Bronchial epithelial cell (primary cell): ENCODE results near the gene FOXO6. TPM values are rescaled to one million over a fixed set of nuclear protein-coding genes. Genes with fewer than 3 reads are reported as not detected.

Experiments
- DNase-seq: peaks from one replicate; pipeline ENCODE4 v3.0.0-alpha.2; 2010; ENCODE audit warnings: low read depth
- FAIRE-seq: peaks from 2 replicates; lab custom pipeline; 2011; peaks lifted over from hg19 to GRCh38; lab: Jason Lieb, UNC
- H3K27me3 ChIP-seq: 2 replicates; pipeline ENCODE4 v1.5.1; 2011; ENCODE audit warnings: low read length; ENCODE audit not compliant: control insufficient read depth, insufficient read depth
- H3K36me3 ChIP-seq: 2 replicates; pipeline ENCODE4 v1.5.1; 2011; ENCODE audit warnings: low read length; ENCODE audit not compliant: control insufficient read depth, insufficient read depth
- H3K4me3 ChIP-seq: 2 replicates; pipeline ENCODE4 v1.5.1; 2011; ENCODE audit warnings: mild to moderate bottlenecking, low read depth, low read length, control low read depth
- CTCF ChIP-seq: IDR thresholded peaks from 2 replicates; pipeline ENCODE4 v1.5.1; 2011; ENCODE audit warnings: mild to moderate bottlenecking, moderate library complexity, low read length, control low read depth, inconsistent platforms; ENCODE audit not compliant: insufficient read depth, severe bottlenecking
- total RNA-seq: library from RNA; depleted of rRNA; stranded (reverse); fragments of >200 nt; gene quantifications from 2 replicates; pipeline ENCODE4 v1.2.1, GENCODE V29; 2014

Gene FOXO6
- total RNA-seq, 1 donor from 2014 or later: not detected

GRCh38 chr1:41320895-41321676 is 40.1 kb upstream of the FOXO6 start:
- DNase-seq (no peak), FAIRE-seq (no peak)
- Histone ChIP-seq H3K4me3 (no peak overlapping the region), H3K36me3 (no peaks in the 10 kb centered on the region), H3K27me3 (no peaks in the 10 kb centered on the region)
- TF ChIP-seq CTCF: no peak

DNA sequence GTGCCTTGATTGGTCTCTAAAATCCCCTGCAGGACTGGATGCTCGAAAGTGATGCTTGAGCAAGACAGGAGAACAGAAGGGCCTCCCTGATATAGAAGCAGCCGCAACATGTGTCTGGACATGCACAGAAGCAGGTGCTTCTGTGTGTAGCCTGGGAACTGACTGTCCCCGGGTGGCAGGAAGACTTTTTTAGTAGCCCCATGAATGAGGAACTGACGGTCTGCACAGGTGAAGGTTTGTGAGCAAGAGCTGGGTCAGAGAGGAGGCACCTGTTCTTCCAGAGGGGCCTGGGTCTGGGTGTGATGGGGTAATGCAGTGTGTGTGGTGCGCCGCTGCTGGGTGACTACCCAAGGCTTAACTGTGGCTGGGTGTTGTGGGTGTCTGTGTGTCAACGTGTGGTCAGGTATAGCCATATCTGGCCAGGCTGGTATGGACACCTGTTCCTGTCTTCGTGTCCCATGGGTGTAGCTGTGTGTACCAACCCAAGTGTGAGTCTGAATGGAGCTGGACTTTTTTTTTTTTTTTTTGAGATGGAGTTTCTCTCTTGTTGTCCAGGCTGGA is 39.1 kb upstream of the FOXO6 start:
- TF ChIP-seq CTCF: no peak
- Histone ChIP-seq H3K27me3 (no peaks in the 10 kb centered on the region), H3K36me3 (no peaks in the 10 kb centered on the region), H3K4me3 (no peak overlapping the region)
- DNase-seq: no peak
- FAIRE-seq: no peak

DNA sequence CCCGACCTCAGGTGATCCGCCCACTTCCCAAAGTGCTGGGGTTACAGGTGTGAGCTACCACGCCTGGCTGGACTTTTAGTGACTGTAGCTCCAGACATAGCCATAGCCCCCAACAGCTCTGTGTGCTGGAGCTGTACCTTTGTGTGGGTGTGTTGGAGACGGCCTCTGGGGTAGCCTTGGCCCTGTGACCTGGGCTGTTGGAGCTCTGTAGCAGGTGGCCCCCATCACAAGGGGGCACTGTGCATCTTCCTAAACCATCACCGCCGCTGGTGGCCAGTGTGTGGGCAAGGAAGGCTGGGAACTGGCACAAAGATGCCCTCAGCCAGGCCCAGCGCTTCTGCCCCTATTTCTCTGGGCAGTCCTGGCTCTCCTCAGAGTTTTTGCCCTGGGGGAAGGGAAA is 38.4 kb upstream of the FOXO6 start:
- FAIRE-seq (no peak), DNase-seq (no peak)
- TF ChIP-seq CTCF: peak; percentile 56
- H3K36me3 ChIP-seq: no peaks in the 10 kb centered on the region
- no peak overlapping the region for H3K4me3 ChIP-seq
- H3K27me3 ChIP-seq: no peaks in the 10 kb centered on the region

- peak; percentile 95 for FAIRE-seq
- Histone ChIP-seq H3K4me3 (no peak overlapping the region), H3K27me3 (no peaks in the 10 kb centered on the region), H3K36me3 (no peaks in the 10 kb centered on the region)
- TF ChIP-seq CTCF: no peak
- DNase-seq: peak; percentile 75
Observed at GRCh38 chr1:41323243-41323642, 38.0 kb upstream of the FOXO6 start.

DNA sequence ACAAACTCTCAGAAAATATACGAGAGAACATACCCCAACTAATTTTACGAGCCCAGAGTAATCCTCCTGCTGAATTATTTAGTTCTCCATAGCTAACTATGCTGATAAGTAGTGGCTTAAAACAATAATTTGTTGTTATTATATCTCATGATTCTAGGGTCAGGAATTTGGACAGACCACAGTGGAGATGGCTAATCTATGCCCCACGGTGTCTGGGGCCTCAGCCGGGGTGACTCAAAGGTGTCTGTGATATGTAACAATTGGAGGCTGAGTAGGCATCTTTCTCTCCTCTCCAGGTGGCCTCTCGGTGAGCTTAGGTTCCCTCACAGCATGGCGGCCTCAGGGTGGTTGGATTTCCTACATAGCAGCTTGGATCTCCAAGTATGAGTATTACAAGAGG is 35.4 kb upstream of the FOXO6 start:
- no peaks in the 10 kb centered on the region for H3K36me3 ChIP-seq
- DNase-seq: no peak
- no peak for FAIRE-seq
- no peaks in the 10 kb centered on the region for H3K27me3 ChIP-seq
- no peak overlapping the region for H3K4me3 ChIP-seq
- TF ChIP-seq CTCF: no peak
